ENCODE results near the gene CCDC85B.

Gene CCDC85B

GRCh38 chr11:65869643-65870306 is 20.7 kb upstream of the CCDC85B start:
- no peak for DNase-seq

GRCh38 chr11:65870307-65870658 is 20.2 kb upstream of the CCDC85B start:
- no peak for DNase-seq

- DNase-seq = no peak
Measured at GRCh38 chr11:65870706-65871681, 19.5 kb upstream of the CCDC85B start.

GRCh38 chr11:65871811-65872548 is 18.5 kb upstream of the CCDC85B start:
- DNase-seq = no peak

- DNase-seq = no peak
Measured at GRCh38 chr11:65872586-65873317, 17.7 kb upstream of the CCDC85B start, which contains the start of gene EFEMP2. EFEMP2 (minus strand) TSS chr11:65872800; CDS start chr11:65872354, 446 bp downstream.

GRCh38 chr11:65873318-65874156 is 16.9 kb upstream of the CCDC85B start:
- DNase-seq = peak; percentile 69

- no peak for DNase-seq
Measured at GRCh38 chr11:65879617-65880016, 10.9 kb upstream of the CCDC85B start, which contains the start of gene CTSW. CTSW (plus strand) TSS chr11:65879837; CDS start chr11:65879855, 18 bp downstream.

- DNase-seq = no peak
Measured at GRCh38 chr11:65880027-65880426, 10.4 kb upstream of the CCDC85B start.

GRCh38 chr11:65880844-65881421 is 9.5 kb upstream of the CCDC85B start:
- no peak for DNase-seq

- DNase-seq = no peak
Measured at GRCh38 chr11:65882120-65883057, 8.1 kb upstream of the CCDC85B start.

- DNase-seq = no peak
Measured at GRCh38 chr11:65883058-65883761, 7.3 kb upstream of the CCDC85B start.

- DNase-seq = no peak
Measured at GRCh38 chr11:65883786-65884715, 6.4 kb upstream of the CCDC85B start.

- peak; percentile 6 for DNase-seq
Measured at GRCh38 chr11:65884716-65885092, 5.8 kb upstream of the CCDC85B start.

GRCh38 chr11:65885231-65885630 is 5.2 kb upstream of the CCDC85B start:
- no peak for DNase-seq

GRCh38 chr11:65885808-65886536 is 4.5 kb upstream of the CCDC85B start:
- DNase-seq = no peak

GRCh38 chr11:65886826-65887722 is 3.4 kb upstream of the CCDC85B start:
- no peak for DNase-seq

Data from NCI-H1694 treated with DMSO at 0.1 percent for 48 hours (cell line).